SK-N-SH (cell line): ENCODE results near the gene PLS3. TPM values are rescaled to one million over a fixed set of nuclear protein-coding genes. Genes with fewer than 3 reads are reported as not detected.

Experiments used
- CTCF ChIA-PET: fragments of 300-600, 350-600 bp; formaldehyde crosslinking; extraction: SDS; loops from one replicate; lab custom pipeline; 2021; lab: Yijun Ruan, JAX
- POLR2A ChIA-PET: fragments of 350-600 bp; sonication (Branson Sonifier 250); formaldehyde crosslinking; extraction: SDS; loops from one replicate; lab custom pipeline; 2020; ENCODE audit warnings: antibody characterized with exemption, inconsistent platforms; lab: Yijun Ruan, JAX
- DNase-seq: peaks from one replicate; pipeline ENCODE4 v3.0.0; 2012
- H2AFZ ChIP-seq: fragments of 200-600 bp; sonication (generic); 2 replicates; pipeline ENCODE4 v1.8.1; 2016; ENCODE audit warnings: antibody characterized with exemption, mild to moderate bottlenecking, low read depth
- H3F3A ChIP-seq: fragments of 200-600 bp; sonication (generic); replicated peaks from 2 replicates; pipeline ENCODE3; 2016; ENCODE audit warnings: antibody characterized with exemption, mild to moderate bottlenecking; ENCODE audit not compliant: insufficient read depth
- H3K27ac ChIP-seq, 2 experiments: fragments of 200-500 bp in 1 of 2; fragments of 200-600 bp in 1 of 2; sonication (Bioruptor generic) in 1 of 2; sonication (generic), shearing (Covaris generic) in 1 of 2; 2 replicates each; pipeline versions ENCODE4 v1.5.1 to v1.6.1; 2014 to 2016; ENCODE audit warnings: low read depth in 2 of 2, inconsistent platforms in 1 of 2, low read length in 1 of 2, mild to moderate bottlenecking in 1 of 2, mixed read lengths in 1 of 2
- H3K27me3 ChIP-seq: fragments of 200-600 bp; sonication (generic), shearing (Covaris generic); 2 replicates; pipeline ENCODE4 v1.6.1; 2016; ENCODE audit warnings: mixed run types; ENCODE audit not compliant: insufficient read depth
- H3K36me3 ChIP-seq, 2 experiments: fragments of 200-500 bp in 1 of 2; fragments of 200-600 bp in 1 of 2; sonication (Bioruptor generic) in 1 of 2; sonication (generic) in 1 of 2; replicated peaks in 1 of 2; 2 replicates each; pipeline versions ENCODE3 to v1.5.1; 2014 to 2016; ENCODE audit warnings: low read length in 1 of 2, mild to moderate bottlenecking in 1 of 2; ENCODE audit not compliant: insufficient read depth in 2 of 2, control insufficient read depth in 1 of 2
- H3K4me1 ChIP-seq, 2 experiments: fragments of 200-500 bp in 1 of 2; fragments of 200-600 bp in 1 of 2; sonication (Bioruptor generic) in 1 of 2; sonication (generic), shearing (Covaris generic) in 1 of 2; 2 replicates each; pipeline versions ENCODE4 v1.5.1 to v1.6.1; 2014 to 2016; ENCODE audit warnings: low read depth in 1 of 2, low read length in 1 of 2, mixed run types in 1 of 2; ENCODE audit not compliant: insufficient read depth in 2 of 2, control insufficient read depth in 1 of 2
- H3K4me2 ChIP-seq: fragments of 200-600 bp; sonication (generic), shearing (Covaris generic); 2 replicates; pipeline ENCODE4 v1.6.1; 2017; ENCODE audit warnings: mixed run types
- H3K4me3 ChIP-seq, 2 experiments: fragments of 200-500 bp in 1 of 2; fragments of 200-600 bp in 1 of 2; sonication (Bioruptor generic) in 1 of 2; sonication (generic), shearing (Covaris generic) in 1 of 2; 2 replicates each; pipeline versions ENCODE4 v1.5.1 to v1.8.1; 2014 to 2016; ENCODE audit warnings: low read depth in 2 of 2, inconsistent platforms in 1 of 2, low read length in 1 of 2, mild to moderate bottlenecking in 1 of 2, mixed read lengths in 1 of 2, moderate library complexity in 1 of 2
- H3K79me2 ChIP-seq: fragments of 200-600 bp; sonication (generic); 2 replicates; pipeline ENCODE4 v1.8.1; 2017; ENCODE audit warnings: mild to moderate bottlenecking; ENCODE audit not compliant: insufficient read depth
- H3K9ac ChIP-seq: fragments of 200-600 bp; sonication (generic); 2 replicates; pipeline ENCODE4 v1.6.1; 2017; ENCODE audit warnings: mixed run types
- H3K9me2 ChIP-seq: fragments of 200-600 bp; sonication (generic); 2 replicates; pipeline ENCODE4 v1.6.1; 2017; ENCODE audit warnings: mixed run types
- H3K9me3 ChIP-seq: fragments of 200-600 bp; sonication (generic); 2 replicates; pipeline ENCODE4 v1.6.1; 2017; ENCODE audit warnings: mixed run types, mild to moderate bottlenecking, moderate library complexity
- H4K20me1 ChIP-seq: fragments of 200-600 bp; sonication (generic); 2 replicates; pipeline ENCODE4 v1.6.1; 2017; ENCODE audit warnings: mild to moderate bottlenecking, mixed run types; ENCODE audit not compliant: insufficient read depth
- CHD2 ChIP-seq: fragments of 150-350 bp; IDR thresholded peaks from 2 replicates; pipeline ENCODE4 v1.6.1; 2018; ENCODE audit warnings: low read length; ENCODE audit not compliant: partially characterized antibody
- FOSL2 ChIP-seq: IDR thresholded peaks from 2 replicates; pipeline ENCODE4 v1.4.0; 2012; ENCODE audit warnings: low read depth, mild to moderate bottlenecking, moderate library complexity, borderline replicate concordance
- FOXJ3 ChIP-seq: sonication (generic); formaldehyde crosslinking; IDR thresholded peaks from 2 replicates; pipeline ENCODE4 v1.5.1; 2020; ENCODE audit warnings: mild to moderate bottlenecking, missing genetic modification reagents
- FOXM1 ChIP-seq: IDR thresholded peaks from 2 replicates; pipeline ENCODE4 v1.4.0; 2012; ENCODE audit warnings: low read depth, mild to moderate bottlenecking
- GATA2 ChIP-seq: sonication (generic); formaldehyde crosslinking; IDR thresholded peaks from 2 replicates; pipeline ENCODE4 v1.5.0; 2020; ENCODE audit warnings: mild to moderate bottlenecking, missing genetic modification reagents
- JUND ChIP-seq: IDR thresholded peaks from 2 replicates; pipeline ENCODE4 v1.4.0; 2012
- NRF1 ChIP-seq: IDR thresholded peaks from 2 replicates; pipeline ENCODE4 v1.6.1; 2012; ENCODE audit warnings: low read depth, mild to moderate bottlenecking, low read length
- RAD21 ChIP-seq: IDR thresholded peaks from 2 replicates; pipeline ENCODE4 v1.6.1; 2012; ENCODE audit warnings: mild to moderate bottlenecking, low read length
- RCOR1 ChIP-seq: fragments of 150-350 bp; IDR thresholded peaks from 2 replicates; pipeline ENCODE4 v1.6.1; 2017; ENCODE audit warnings: antibody characterized with exemption, low read length
- REST ChIP-seq: IDR thresholded peaks from 2 replicates; pipeline ENCODE4 v1.6.1; 2012; ENCODE audit warnings: mild to moderate bottlenecking, low read depth, low read length, moderate library complexity
- RFX5 ChIP-seq: IDR thresholded peaks from 2 replicates; pipeline ENCODE4 v1.6.1; 2012; ENCODE audit warnings: mild to moderate bottlenecking, improper control_type of control experiment, low read length
- RXRA ChIP-seq: IDR thresholded peaks from 2 replicates; pipeline ENCODE4 v1.4.0; 2012; ENCODE audit warnings: low read depth, mild to moderate bottlenecking, borderline replicate concordance
- SMC3 ChIP-seq: IDR thresholded peaks from 2 replicates; pipeline ENCODE4 v1.6.1; 2012; ENCODE audit warnings: low read depth, low read length, improper control_type of control experiment
- TCF12 ChIP-seq: IDR thresholded peaks from 2 replicates; pipeline ENCODE4 v1.4.0; 2012
- ZBTB33 ChIP-seq: IDR thresholded peaks from 2 replicates; pipeline ENCODE4 v1.4.0; 2012; ENCODE audit warnings: low read depth, borderline replicate concordance
- WGBS: methylation state at CpG from one replicate; pipeline ENCODE4 v1.1.6; 2017; ENCODE audit warnings: low lambda C conversion rate; 5-methylcytosine and 5-hydroxymethylcytosine counted together
- polyA plus RNA-seq, 3 experiments: library from polyadenylated mRNA; depleted of rRNA; stranded (reverse); fragments of >200 nt; gene quantifications; 2 replicates each; pipeline ENCODE4 v1.2.3, GENCODE V29; 2012
- TF ChIP-seq, protein P1 (sequence below): fragments of 200-600 bp; sonication (generic); IDR thresholded peaks from 2 replicates; pipeline ENCODE4 v1.6.1; 2017; ENCODE audit warnings: antibody characterized with exemption, mild to moderate bottlenecking, moderate library complexity

PLS3 gene
- polyA plus RNA-seq, 1 of the 3 experiments (the other 2 are of a cell fraction) = 35.7 TPM

- TF ChIP-seq RFX5 (no peak), GATA2 (no peak), RCOR1 (no peak), CHD2 (no peak), ZBTB33 (no peak), FOXJ3 (no peak), TCF12 (no peak)
These were observed 25.6 kb upstream of the PLS3 start (continued) for GRCh38 chrX:115535421-115535820.

- no peak for TF ChIP-seq RAD21
- no peak for TF ChIP-seq SMC3
- no peak for TF ChIP-seq REST
- no peak for TF ChIP-seq TCF12
- TF ChIP-seq, protein P1, sequence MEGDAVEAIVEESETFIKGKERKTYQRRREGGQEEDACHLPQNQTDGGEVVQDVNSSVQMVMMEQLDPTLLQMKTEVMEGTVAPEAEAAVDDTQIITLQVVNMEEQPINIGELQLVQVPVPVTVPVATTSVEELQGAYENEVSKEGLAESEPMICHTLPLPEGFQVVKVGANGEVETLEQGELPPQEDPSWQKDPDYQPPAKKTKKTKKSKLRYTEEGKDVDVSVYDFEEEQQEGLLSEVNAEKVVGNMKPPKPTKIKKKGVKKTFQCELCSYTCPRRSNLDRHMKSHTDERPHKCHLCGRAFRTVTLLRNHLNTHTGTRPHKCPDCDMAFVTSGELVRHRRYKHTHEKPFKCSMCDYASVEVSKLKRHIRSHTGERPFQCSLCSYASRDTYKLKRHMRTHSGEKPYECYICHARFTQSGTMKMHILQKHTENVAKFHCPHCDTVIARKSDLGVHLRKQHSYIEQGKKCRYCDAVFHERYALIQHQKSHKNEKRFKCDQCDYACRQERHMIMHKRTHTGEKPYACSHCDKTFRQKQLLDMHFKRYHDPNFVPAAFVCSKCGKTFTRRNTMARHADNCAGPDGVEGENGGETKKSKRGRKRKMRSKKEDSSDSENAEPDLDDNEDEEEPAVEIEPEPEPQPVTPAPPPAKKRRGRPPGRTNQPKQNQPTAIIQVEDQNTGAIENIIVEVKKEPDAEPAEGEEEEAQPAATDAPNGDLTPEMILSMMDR = no peak
- TF ChIP-seq FOSL2 = no peak
- no peak for TF ChIP-seq FOXM1
- no peak for TF ChIP-seq CHD2
- TF ChIP-seq ZBTB33 = no peak
- no peak for TF ChIP-seq NRF1
- TF ChIP-seq RXRA = no peak
- no peak for TF ChIP-seq JUND
- CTCF ChIA-PET = no interaction called here
- H4K20me1 ChIP-seq = no peaks in the 10 kb centered on the region
- H3K9me3 ChIP-seq = no peaks in the 10 kb centered on the region
- DNase-seq = no peak
- no peaks in the 10 kb centered on the region for H3K4me1 ChIP-seq
- no peaks in the 10 kb centered on the region for H3K36me3 ChIP-seq
- 16% methylated on average over 1 of the region's 1 CpG for WGBS
- POLR2A ChIA-PET = no interaction called here
- no peaks in the 10 kb centered on the region; the same call in 1 of the 2 replicates for H3K27me3 ChIP-seq
- no peak overlapping the region for H2AFZ ChIP-seq
- no peaks in the 10 kb centered on the region for H3K9me2 ChIP-seq
- no peak overlapping the region for H3K4me2 ChIP-seq
- no peaks in the 10 kb centered on the region for H3K79me2 ChIP-seq
- no peak overlapping the region for H3K9ac ChIP-seq
- no peaks in the 10 kb centered on the region for H3F3A ChIP-seq
- no peak overlapping the region for H3K27ac ChIP-seq
- no peak overlapping the region for H3K4me3 ChIP-seq
These were observed 25.1 kb upstream of the PLS3 start for GRCh38 chrX:115535844-115536243.
